ENCODE results near the gene SPIRE2.

- TF ChIP-seq CTCF (IDR thresholded peaks at IDR 0.05; ENCODE audit: low read depth, low read length) (no peak), EZH2phosphoT487 (IDR thresholded peaks at IDR 0.05; ENCODE audit: low read depth) (no peak)
Measured at GRCh38 chr16:89913408-89914387, 85.4 kb downstream of the SPIRE2 start.

Data from OCI-LY3 (cell line).